Liver (tissue), 9 donors: Measurements from ENCODE around the gene LCN2. TPM values are rescaled to one million over a fixed set of nuclear protein-coding genes. Genes with fewer than 3 reads are reported as not detected.
A peak's percentile ranks its signal among the peaks of the same experiment; 100 is the strongest.

Experiments used
- DNase-seq: peaks from one replicate; pipeline ENCODE4 v3.0.0-alpha.2; 2017; ENCODE audit warnings: low spot score
- H3K27ac ChIP-seq, 2 donors: one replicate each; pipeline ENCODE4 v1.7.0; 2013; ENCODE audit warnings: inconsistent platforms in 2 of 2, low read length in 2 of 2, control low read depth in 1 of 2, low read depth in 1 of 2, mild to moderate bottlenecking in 1 of 2
- H3K27me3 ChIP-seq, 4 donors: one replicate each; pipeline versions ENCODE4 v1.6.1 to v1.7.0; 2013; ENCODE audit warnings: low read length in 3 of 4, inconsistent platforms in 1 of 4, mild to moderate bottlenecking in 1 of 4, moderate library complexity in 1 of 4; ENCODE audit not compliant: control insufficient read depth in 4 of 4, insufficient read depth in 4 of 4
- H3K36me3 ChIP-seq, 4 donors: one replicate each; pipeline versions ENCODE4 v1.6.1 to v1.7.0; 2013; ENCODE audit warnings: low read length in 3 of 4, mild to moderate bottlenecking in 3 of 4, low read depth in 1 of 4, moderate library complexity in 1 of 4; ENCODE audit not compliant: control insufficient read depth in 4 of 4, insufficient read depth in 3 of 4
- H3K4me1 ChIP-seq, 4 donors: one replicate each; pipeline versions ENCODE4 v1.6.1 to v1.7.0; 2013; ENCODE audit warnings: low read length in 3 of 4, mild to moderate bottlenecking in 3 of 4, moderate library complexity in 1 of 4; ENCODE audit not compliant: control insufficient read depth in 4 of 4, insufficient read depth in 4 of 4
- H3K4me3 ChIP-seq, 3 donors: one replicate each; pipeline versions ENCODE4 v1.6.1 to v1.7.0; 2013; ENCODE audit warnings: low read length in 3 of 3, control low read depth in 1 of 3, low read depth in 1 of 3, mild to moderate bottlenecking in 1 of 3
- H3K9ac ChIP-seq, 2 donors: one replicate each; pipeline ENCODE4 v1.7.0; 2013; ENCODE audit warnings: low read length in 2 of 2, mild to moderate bottlenecking in 2 of 2, moderate library complexity in 2 of 2, control low read depth in 1 of 2, low read depth in 1 of 2
- H3K9me3 ChIP-seq, 4 donors: one replicate each; pipeline versions ENCODE4 v1.6.1 to v1.7.0; 2013; ENCODE audit warnings: low read length in 3 of 4; ENCODE audit not compliant: control insufficient read depth in 4 of 4
- ATF3 ChIP-seq: IDR thresholded peaks from 2 replicates; pipeline ENCODE4 v1.6.1; 2016; ENCODE audit warnings: antibody characterized with exemption
- CTCF ChIP-seq: fragments of 150-350 bp; IDR thresholded peaks from 2 replicates; pipeline ENCODE4 v1.5.1; 2017; ENCODE audit warnings: improper control_type of control experiment, low read depth, low read length; ENCODE audit not compliant: missing input control
- EGR1 ChIP-seq, 2 donors: IDR thresholded peaks; 2 replicates each; pipeline ENCODE4 v1.6.1; 2016 to 2018; ENCODE audit warnings: antibody characterized with exemption in 2 of 2, low read depth in 2 of 2
- FOXA1 ChIP-seq: IDR thresholded peaks from 2 replicates; pipeline ENCODE4 v1.6.1; 2016; ENCODE audit warnings: antibody characterized with exemption
- FOXA2 ChIP-seq: IDR thresholded peaks from 2 replicates; pipeline ENCODE4 v1.6.1; 2016; ENCODE audit warnings: antibody characterized with exemption
- GABPA ChIP-seq, 2 donors: IDR thresholded peaks in 1 of 2; conservative IDR thresholded peaks in 1 of 2; 2 replicates each; pipeline ENCODE4 v1.6.1; 2016; ENCODE audit warnings: antibody characterized with exemption in 2 of 2, mild to moderate bottlenecking in 1 of 2, moderate library complexity in 1 of 2
- HNF4A ChIP-seq, 2 donors: conservative IDR thresholded peaks; 2 replicates each; pipeline ENCODE4 v1.6.1; 2016; ENCODE audit warnings: antibody characterized with exemption in 2 of 2, mild to moderate bottlenecking in 2 of 2
- HNF4G ChIP-seq: IDR thresholded peaks from 2 replicates; pipeline ENCODE4 v1.6.1; 2016; ENCODE audit warnings: antibody characterized with exemption
- JUND ChIP-seq, 2 donors: IDR thresholded peaks; 2 replicates each; pipeline ENCODE4 v1.6.1; 2016; ENCODE audit warnings: antibody characterized with exemption in 2 of 2
- MAX ChIP-seq: IDR thresholded peaks from 2 replicates; pipeline ENCODE4 v1.6.1; 2016; ENCODE audit warnings: antibody characterized with exemption
- NR2F2 ChIP-seq: IDR thresholded peaks from 2 replicates; pipeline ENCODE4 v1.6.1; 2016; ENCODE audit warnings: antibody characterized with exemption
- RAD21 ChIP-seq, 2 donors: IDR thresholded peaks; 2 replicates each; pipeline ENCODE4 v1.6.1; 2016; ENCODE audit warnings: antibody characterized with exemption in 2 of 2, mild to moderate bottlenecking in 2 of 2
- REST ChIP-seq: IDR thresholded peaks from 2 replicates; pipeline ENCODE4 v1.6.1; 2016; ENCODE audit warnings: antibody characterized with exemption, mild to moderate bottlenecking
- RXRA ChIP-seq, 2 donors: IDR thresholded peaks; 2 replicates each; pipeline ENCODE4 v1.6.1; 2017 to 2018; ENCODE audit warnings: antibody characterized with exemption in 2 of 2, mild to moderate bottlenecking in 1 of 2
- SP1 ChIP-seq: IDR thresholded peaks from 2 replicates; pipeline ENCODE4 v1.6.1; 2018; ENCODE audit warnings: antibody characterized with exemption, mild to moderate bottlenecking
- TAF1 ChIP-seq: conservative IDR thresholded peaks from 2 replicates; pipeline ENCODE4 v1.6.1; 2016; ENCODE audit warnings: antibody characterized with exemption, mild to moderate bottlenecking
- YY1 ChIP-seq: IDR thresholded peaks from 2 replicates; pipeline ENCODE4 v1.6.1; 2016; ENCODE audit warnings: antibody characterized with exemption, mild to moderate bottlenecking
- WGBS: extraction: QIAGEN DNeasy Blood & Tissue Kit; methylation state at CpG from one replicate; pipeline ENCODE4 v1.1.7; 2013; 5-methylcytosine and 5-hydroxymethylcytosine counted together
- polyA plus RNA-seq, 2 donors: library from polyadenylated mRNA; stranded (reverse) in 1 of 2; unstranded in 1 of 2; fragments of 200-250 nt in 1 of 2; fragments of >200 nt in 1 of 2; fragmentation: Nextera tagmentation in 1 of 2; extraction: Ambion mirVana in 1 of 2; gene quantifications; one replicate each; pipeline versions ENCODE4 v1.2.1 to v1.2.3, GENCODE V29; 2013 to 2015
- total RNA-seq, 2 donors: library from RNA; depleted of rRNA; stranded (reverse); fragments of >200 nt; gene quantifications; one replicate each; pipeline ENCODE4 v1.2.3, GENCODE V29; 2014
- TF ChIP-seq, protein P1 (sequence below): IDR thresholded peaks from 2 replicates; pipeline ENCODE4 v1.6.1; 2016; ENCODE audit warnings: antibody characterized with exemption
- donor health status: healthy.
- donor health status: healthy.
- donor health status: healthy.
- donor health status: healthy.
- donor health status: healthy.

Gene LCN2
- total and polyA plus RNA-seq, 4 donors: 7.0 to 64.5 (median 10.4) TPM

- Histone ChIP-seq H3K4me3 (peak within 1 kb of the TSS; percentile 58 to 81 (median 61)), H3K36me3 (peaks cover 0 to 14% (median 3%) of the 10 kb centered on the region in 4 donors), H3K27me3 (no peaks in the 10 kb centered on the region), H3K9me3 (no peaks in the 10 kb centered on the region), H3K27ac (peak within 1 kb of the TSS; percentile 44 to 70), H3K9ac (peak within 1 kb of the TSS in 1 of 2 donors; percentile 55), H3K4me1 (peaks cover 3 to 16% (median 7%) of the 10 kb centered on the region in 4 donors)
- TF ChIP-seq RXRA (IDR thresholded peaks at IDR 0.05): no peak
- TF ChIP-seq GABPA (IDR thresholded peaks at IDR 0.05 in 1 of 2, conservative IDR thresholded peaks at IDR 0.05 in 1 of 2): peak in 1 of 2 donors; percentile 68
- peak; percentile 56 to 78 for TF ChIP-seq EGR1 (IDR thresholded peaks at IDR 0.05; ENCODE audit: low read depth in 2 of 2)
- no peak for TF ChIP-seq RAD21 (IDR thresholded peaks at IDR 0.05)
- no peak for TF ChIP-seq NR2F2
- no peak for TF ChIP-seq FOXA1
- TF ChIP-seq, protein P1, sequence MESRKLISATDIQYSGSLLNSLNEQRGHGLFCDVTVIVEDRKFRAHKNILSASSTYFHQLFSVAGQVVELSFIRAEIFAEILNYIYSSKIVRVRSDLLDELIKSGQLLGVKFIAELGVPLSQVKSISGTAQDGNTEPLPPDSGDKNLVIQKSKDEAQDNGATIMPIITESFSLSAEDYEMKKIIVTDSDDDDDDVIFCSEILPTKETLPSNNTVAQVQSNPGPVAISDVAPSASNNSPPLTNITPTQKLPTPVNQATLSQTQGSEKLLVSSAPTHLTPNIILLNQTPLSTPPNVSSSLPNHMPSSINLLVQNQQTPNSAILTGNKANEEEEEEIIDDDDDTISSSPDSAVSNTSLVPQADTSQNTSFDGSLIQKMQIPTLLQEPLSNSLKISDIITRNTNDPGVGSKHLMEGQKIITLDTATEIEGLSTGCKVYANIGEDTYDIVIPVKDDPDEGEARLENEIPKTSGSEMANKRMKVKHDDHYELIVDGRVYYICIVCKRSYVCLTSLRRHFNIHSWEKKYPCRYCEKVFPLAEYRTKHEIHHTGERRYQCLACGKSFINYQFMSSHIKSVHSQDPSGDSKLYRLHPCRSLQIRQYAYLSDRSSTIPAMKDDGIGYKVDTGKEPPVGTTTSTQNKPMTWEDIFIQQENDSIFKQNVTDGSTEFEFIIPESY: no peak
- no peak for TF ChIP-seq HNF4G
- no peak for TF ChIP-seq MAX
- TF ChIP-seq SP1: peak; percentile 70
- TF ChIP-seq JUND (IDR thresholded peaks at IDR 0.05): no peak
- no peak for TF ChIP-seq YY1
- TF ChIP-seq FOXA2: no peak
- TF ChIP-seq ATF3: no peak
- WGBS: under 1% methylated on average over 77 of the region's 77 CpGs
- DNase-seq: peak; percentile 99
These were observed 10.7 kb downstream of the LCN2 start, which contains the start of gene BBLN for GRCh38 chr9:128159784-128160602. BBLN (plus strand) TSS chr9:128160265; CDS start chr9:128160408, 143 bp downstream.

DNA sequence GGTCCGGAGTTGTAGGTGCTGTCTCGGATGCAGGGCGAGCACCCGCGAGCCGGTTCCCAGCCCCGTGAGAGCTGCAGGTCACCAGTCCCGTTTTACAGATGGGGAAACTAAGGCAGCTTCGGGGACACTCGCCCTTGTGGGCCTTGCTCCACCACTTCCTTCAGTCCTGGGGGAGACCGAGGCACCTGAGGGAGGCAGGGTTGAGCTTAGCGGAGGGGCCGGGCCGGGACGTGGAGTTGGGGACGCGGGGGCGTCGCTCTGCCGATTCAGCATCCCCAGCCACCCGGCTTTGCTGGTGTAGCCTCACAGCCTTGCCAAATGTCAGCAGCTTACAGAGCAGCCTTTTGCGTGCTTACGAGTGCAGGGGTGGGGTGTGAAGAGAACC is 11.3 kb downstream of the LCN2 start:
- H3K9me3 ChIP-seq: no peaks in the 10 kb centered on the region
- peaks cover 3 to 16% (median 7%) of the 10 kb centered on the region in 4 donors for H3K4me1 ChIP-seq
- DNase-seq: no peak
- WGBS: 2% methylated on average over 23 of the region's 23 CpGs
- H3K36me3 ChIP-seq: peaks cover 0 to 14% (median 3%) of the 10 kb centered on the region in 4 donors
- peak overlapping the region in 1 of 2 donors; percentile 44 for H3K27ac ChIP-seq
- peak overlapping the region; percentile 58 to 81 (median 61) for H3K4me3 ChIP-seq
- H3K27me3 ChIP-seq: no peaks in the 10 kb centered on the region
- TF ChIP-seq SP1 (no peak), CTCF (no peak), ATF3 (no peak), HNF4G (no peak), FOXA1 (no peak), NR2F2 (no peak), RAD21 (IDR thresholded peaks at IDR 0.05) (no peak), HNF4A (conservative IDR thresholded peaks at IDR 0.05) (no peak), REST (no peak), EGR1 (IDR thresholded peaks at IDR 0.05; ENCODE audit: low read depth in 2 of 2) (no peak), GABPA (IDR thresholded peaks at IDR 0.05 in 1 of 2, conservative IDR thresholded peaks at IDR 0.05 in 1 of 2) (no peak), JUND (IDR thresholded peaks at IDR 0.05) (no peak), TAF1 (no peak), YY1 (no peak), MAX (no peak), RXRA (IDR thresholded peaks at IDR 0.05) (no peak)
- no peak overlapping the region for H3K9ac ChIP-seq
